Ascending aorta (tissue), 2 donors: ENCODE data around the gene TRIO. TPM values are rescaled to one million over a fixed set of nuclear protein-coding genes. Genes with fewer than 3 reads are reported as not detected.

Source experiments
- DNase-seq, 2 donors: peaks; one replicate each; pipeline ENCODE4 v3.0.0-alpha.2; 2019; ENCODE audit warnings: low spot score in 2 of 2
- H3K27ac ChIP-seq, 2 donors: fragments of 200-600 bp; sonication (generic); one replicate each; pipeline ENCODE4 v1.5.1; 2016 to 2017; ENCODE audit warnings: mild to moderate bottlenecking in 1 of 2
- H3K27me3 ChIP-seq: fragments of 200-600 bp; sonication (generic); one replicate; pipeline ENCODE4 v1.5.1; 2017
- H3K36me3 ChIP-seq, 2 donors: fragments of 200-600 bp; sonication (generic); one replicate each; pipeline ENCODE4 v1.5.1; 2016
- H3K4me1 ChIP-seq, 2 donors: fragments of 200-600 bp; sonication (generic); one replicate each; pipeline ENCODE4 v1.5.1; 2016 to 2017; ENCODE audit warnings: mild to moderate bottlenecking in 1 of 2
- H3K4me3 ChIP-seq, 2 donors: fragments of 200-600 bp; sonication (generic); one replicate each; pipeline ENCODE4 v1.5.1; 2016 to 2017; ENCODE audit warnings: mild to moderate bottlenecking in 1 of 2
- H3K9me3 ChIP-seq, 2 donors: fragments of 200-600 bp; sonication (generic); one replicate each; pipeline ENCODE4 v1.5.1; 2016
- CTCF ChIP-seq, 3 experiments: fragments of 200-600 bp in 2 of 3; fragments of 450-650 bp in 1 of 3; sonication (generic) in 2 of 3; IDR thresholded peaks; one replicate each; pipeline ENCODE4 v1.5.1; 2016 to 2019; ENCODE audit warnings: antibody characterized with exemption in 3 of 3, mild to moderate bottlenecking in 1 of 3, moderate library complexity in 1 of 3
- intact Hi-C: fragments of 100-400 bp; cut with DNase I; formaldehyde crosslinking; loops from one replicate; pipeline ENCODE4 v1.15.1; 2023
- total RNA-seq: library from RNA; depleted of rRNA; stranded (reverse); fragments of >200 nt; gene quantifications from one replicate; pipeline ENCODE4 v1.1.0, GENCODE V29; 2016

TRIO gene
- total RNA-seq, 1 donor from 2014 or later: 262 TPM

- intact Hi-C loops: no loop called here
- Histone ChIP-seq H3K36me3 (peaks cover 59 to 82% of the 10 kb centered on the region in 2 donors), H3K4me3 (no peak overlapping the region), H3K27me3 (no peaks in the 10 kb centered on the region), H3K27ac (no peak overlapping the region), H3K9me3 (no peaks in the 10 kb centered on the region), H3K4me1 (no peaks in the 10 kb centered on the region)
- DNase-seq: no peak
- TF ChIP-seq CTCF (IDR thresholded peaks at IDR 0.05): no peak
Measured at GRCh38 chr5:14380712-14381111, 237.6 kb downstream of the TRIO start.

- Histone ChIP-seq H3K9me3 (no peaks in the 10 kb centered on the region), H3K4me3 (no peak overlapping the region), H3K4me1 (no peaks in the 10 kb centered on the region), H3K36me3 (peaks cover 70 to 81% of the 10 kb centered on the region in 2 donors), H3K27me3 (no peaks in the 10 kb centered on the region), H3K27ac (no peak overlapping the region)
- no peak for TF ChIP-seq CTCF (IDR thresholded peaks at IDR 0.05)
- intact Hi-C loops: no loop called here
- DNase-seq: no peak
Measured at GRCh38 chr5:14382640-14383039, 239.5 kb downstream of the TRIO start.

- TF ChIP-seq CTCF (IDR thresholded peaks at IDR 0.05): no peak
- DNase-seq: no peak
- Histone ChIP-seq H3K4me1 (no peaks in the 10 kb centered on the region), H3K9me3 (no peaks in the 10 kb centered on the region), H3K36me3 (peaks cover 70 to 81% of the 10 kb centered on the region in 2 donors), H3K27me3 (no peaks in the 10 kb centered on the region), H3K4me3 (no peak overlapping the region), H3K27ac (no peak overlapping the region)
- intact Hi-C loops: no loop called here
Measured at GRCh38 chr5:14383923-14384322, 240.8 kb downstream of the TRIO start.

- no peaks in the 10 kb centered on the region for H3K27me3 ChIP-seq
- peaks cover 69 to 81% of the 10 kb centered on the region in 2 donors for H3K36me3 ChIP-seq
- intact Hi-C loops: no loop called here
- DNase-seq: no peak
- no peak for TF ChIP-seq CTCF (IDR thresholded peaks at IDR 0.05)
- H3K27ac ChIP-seq: no peak overlapping the region
- H3K9me3 ChIP-seq: no peaks in the 10 kb centered on the region
- H3K4me3 ChIP-seq: no peak overlapping the region
- H3K4me1 ChIP-seq: no peaks in the 10 kb centered on the region
Measured at GRCh38 chr5:14385019-14385418, 241.9 kb downstream of the TRIO start.

- no peak for DNase-seq
- H3K27me3 ChIP-seq: no peaks in the 10 kb centered on the region
- intact Hi-C loops: no loop called here
- no peaks in the 10 kb centered on the region for H3K9me3 ChIP-seq
- TF ChIP-seq CTCF (IDR thresholded peaks at IDR 0.05): no peak
- H3K4me3 ChIP-seq: no peak overlapping the region
- H3K27ac ChIP-seq: no peak overlapping the region
- H3K36me3 ChIP-seq: peaks cover 70 to 83% of the 10 kb centered on the region in 2 donors
- H3K4me1 ChIP-seq: no peaks in the 10 kb centered on the region
Measured at GRCh38 chr5:14386884-14387624, 243.9 kb downstream of the TRIO start.
